Aorta (tissue), 5 donors: Measurements from ENCODE around the gene PRR29. TPM values are rescaled to one million over a fixed set of nuclear protein-coding genes. Genes with fewer than 3 reads are reported as not detected.
A peak's percentile ranks its signal among the peaks of the same experiment; 100 is the strongest.

Experiments used
- ATAC-seq: fragments of 200-7000 bp; cut with Tn5 transposase; one replicate; pipeline ENCODE4 v1.9.1; 2022; ENCODE audit warnings: moderate library complexity; ENCODE audit not compliant: low FRiP score
- DNase-seq, 2 donors: peaks; one replicate each; pipeline ENCODE4 v3.0.0-alpha.2; 2020
- H3K27ac ChIP-seq, 2 donors: one replicate each; pipeline ENCODE4 v1.5.1; 2013; ENCODE audit warnings: low read length in 2 of 2, mild to moderate bottlenecking in 2 of 2, moderate library complexity in 2 of 2, control low read depth in 1 of 2, inconsistent platforms in 1 of 2, low read depth in 1 of 2
- H3K27me3 ChIP-seq, 2 donors: one replicate each; pipeline ENCODE4 v1.6.1; 2013; ENCODE audit warnings: control low read depth in 1 of 2, low read length in 1 of 2, mild to moderate bottlenecking in 1 of 2, moderate library complexity in 1 of 2; ENCODE audit not compliant: insufficient read depth in 2 of 2, control insufficient read depth in 1 of 2
- H3K36me3 ChIP-seq, 2 donors: one replicate each; pipeline ENCODE4 v1.6.1; 2013; ENCODE audit warnings: control low read depth in 1 of 2, low read length in 1 of 2, mild to moderate bottlenecking in 1 of 2; ENCODE audit not compliant: insufficient read depth in 2 of 2, control insufficient read depth in 1 of 2
- H3K4me1 ChIP-seq, 2 donors: one replicate each; pipeline ENCODE4 v1.6.1; 2013; ENCODE audit warnings: low read length in 2 of 2, control low read depth in 1 of 2, mild to moderate bottlenecking in 1 of 2, moderate library complexity in 1 of 2; ENCODE audit not compliant: insufficient read depth in 2 of 2, control insufficient read depth in 1 of 2
- H3K4me3 ChIP-seq, 2 donors: one replicate each; pipeline ENCODE4 v1.5.1; 2013; ENCODE audit warnings: low read length in 2 of 2, control low read depth in 1 of 2, mild to moderate bottlenecking in 1 of 2
- H3K9me3 ChIP-seq: one replicate; pipeline ENCODE4 v1.6.1; 2013; ENCODE audit warnings: mild to moderate bottlenecking, low read length; ENCODE audit not compliant: control insufficient read depth
- WGBS, 2 donors: extraction: QIAGEN DNeasy Blood & Tissue Kit; methylation state at CpG; one replicate each; pipeline ENCODE4 v1.1.7; 2013; 5-methylcytosine and 5-hydroxymethylcytosine counted together
- intact Hi-C, 2 donors: fragments of 100-400 bp; cut with DNase I; formaldehyde crosslinking; loops; one replicate each; pipeline versions ENCODE4 v1.14.2 to v1.15.0; 2022
- polyA plus RNA-seq, 2 donors: library from polyadenylated mRNA; stranded (reverse); fragments of 200-250 nt; gene quantifications; one replicate each; pipeline ENCODE4 v1.2.3, GENCODE V29; 2013
- total RNA-seq, 2 donors: library from RNA; stranded (reverse); fragmentation: NEBNext Ultra II Directional; extraction: Animal tissue kit (Norgen Biotek cat#: 25700); gene quantifications; one replicate each; pipeline ENCODE4 v1.2.1, GENCODE V29; 2021
- donor health status: healthy with polysubstance abuse.
- donor health status: Bipolar disorder and iron deficiency.
- donor health status: DM: no; HTN: no; CAD: no.
- donor health status: DM: no; HTN: no; CAD: no.
- donor health status: DM: yes; HTN: yes; CAD: no.

Gene PRR29
- total and polyA plus RNA-seq, 4 donors, result 0.10 to 0.84 (median 0.62) TPM; not detected in 1

- Histone ChIP-seq H3K27me3 (no peaks in the 10 kb centered on the region), H3K36me3 (no peaks in the 10 kb centered on the region), H3K4me3 (no peak overlapping the region), H3K9me3 (no peaks in the 10 kb centered on the region), H3K4me1 (no peaks in the 10 kb centered on the region), H3K27ac (no peak overlapping the region)
- 85 to 88% methylated on average over 9 of the region's 9 CpGs for WGBS, 2 donors
- DNase-seq (no peak), ATAC-seq (no peak)
- intact Hi-C loops, result no loop called here
Measured at GRCh38 chr17:63960006-63960405, 38.1 kb upstream of the PRR29 start.

- Histone ChIP-seq H3K4me1 (no peaks in the 10 kb centered on the region), H3K27ac (no peak overlapping the region), H3K9me3 (no peaks in the 10 kb centered on the region), H3K36me3 (no peaks in the 10 kb centered on the region), H3K4me3 (no peak overlapping the region), H3K27me3 (no peaks in the 10 kb centered on the region)
- no peak for ATAC-seq
- intact Hi-C loops, result no loop called here
- WGBS, 2 donors, result 84 to 92% methylated on average over 7 of the region's 7 CpGs
- DNase-seq, result no peak
Measured at GRCh38 chr17:63960430-63960829, 37.7 kb upstream of the PRR29 start.

DNA sequence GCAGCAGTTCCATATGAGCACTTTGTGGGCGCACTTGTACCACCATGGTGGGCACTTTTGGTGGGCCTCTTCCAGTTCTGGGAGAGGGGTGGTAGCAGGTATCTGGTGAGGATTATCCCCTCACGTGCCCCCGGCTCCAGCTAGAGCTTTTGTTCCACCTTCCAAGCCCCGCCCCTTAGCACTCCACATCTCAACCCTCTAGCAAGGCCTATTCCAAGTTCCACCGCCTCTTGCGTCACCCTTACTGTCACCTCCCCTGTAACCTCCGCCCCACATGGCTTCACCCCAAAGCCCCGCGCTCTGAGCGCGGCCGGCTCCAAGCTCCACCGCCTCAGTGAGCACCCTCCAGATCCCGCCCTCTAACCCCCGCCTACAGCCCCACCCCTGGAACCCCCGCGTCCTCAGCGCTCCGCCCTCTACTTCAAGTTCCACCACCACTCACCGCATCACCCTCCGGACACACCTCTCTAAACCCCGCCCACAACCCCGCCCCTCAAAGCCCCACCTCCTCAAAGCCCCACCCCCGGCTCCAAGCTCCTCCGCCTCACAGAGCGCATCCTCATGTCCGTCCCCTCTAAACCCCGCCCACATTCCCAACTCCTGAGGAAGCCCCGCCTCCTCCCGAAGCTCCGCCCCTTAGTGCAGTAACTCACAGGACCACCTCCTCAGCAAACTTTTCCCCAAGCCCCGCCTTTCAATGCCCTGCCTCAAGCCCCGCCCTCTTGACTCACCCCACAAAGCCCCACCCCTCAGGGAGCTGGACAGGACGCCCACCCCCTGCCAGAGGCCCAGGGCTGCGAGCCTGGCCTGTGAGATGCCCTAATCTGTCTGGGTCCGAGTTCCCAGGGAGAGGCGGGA lies 36.6 kb upstream of the PRR29 start:
- H3K4me1 ChIP-seq, result no peaks in the 10 kb centered on the region
- H3K36me3 ChIP-seq, result no peaks in the 10 kb centered on the region
- no peak overlapping the region for H3K27ac ChIP-seq
- H3K27me3 ChIP-seq, result no peaks in the 10 kb centered on the region
- DNase-seq (peak; percentile 81 to 90), ATAC-seq (peak; percentile 76)
- 14 to 18% methylated on average over 37 of the region's 37 CpGs for WGBS, 2 donors
- H3K4me3 ChIP-seq, result no peak overlapping the region
- intact Hi-C loops, result no loop called here
- no peaks in the 10 kb centered on the region for H3K9me3 ChIP-seq

GRCh38 chr17:63962298-63962744 lies 35.8 kb upstream of the PRR29 start:
- no peak overlapping the region for H3K27ac ChIP-seq
- no peaks in the 10 kb centered on the region for H3K4me1 ChIP-seq
- H3K9me3 ChIP-seq, result no peaks in the 10 kb centered on the region
- 85 to 86% methylated on average over 10 of the region's 10 CpGs for WGBS, 2 donors
- H3K4me3 ChIP-seq, result no peak overlapping the region
- intact Hi-C loops, result no loop called here
- no peaks in the 10 kb centered on the region for H3K36me3 ChIP-seq
- H3K27me3 ChIP-seq, result no peaks in the 10 kb centered on the region
- ATAC-seq (no peak), DNase-seq (no peak)

- no peaks in the 10 kb centered on the region for H3K27me3 ChIP-seq
- H3K27ac ChIP-seq, result no peak overlapping the region
- ATAC-seq (no peak), DNase-seq (no peak)
- H3K4me1 ChIP-seq, result no peaks in the 10 kb centered on the region
- H3K9me3 ChIP-seq, result no peaks in the 10 kb centered on the region
- H3K4me3 ChIP-seq, result no peak overlapping the region
- no peaks in the 10 kb centered on the region for H3K36me3 ChIP-seq
- intact Hi-C loops, result no loop called here
- WGBS, 2 donors, result 88 to 93% methylated on average over 4 of the region's 4 CpGs
Measured at GRCh38 chr17:63963123-63963522, 35.0 kb upstream of the PRR29 start.

DNA sequence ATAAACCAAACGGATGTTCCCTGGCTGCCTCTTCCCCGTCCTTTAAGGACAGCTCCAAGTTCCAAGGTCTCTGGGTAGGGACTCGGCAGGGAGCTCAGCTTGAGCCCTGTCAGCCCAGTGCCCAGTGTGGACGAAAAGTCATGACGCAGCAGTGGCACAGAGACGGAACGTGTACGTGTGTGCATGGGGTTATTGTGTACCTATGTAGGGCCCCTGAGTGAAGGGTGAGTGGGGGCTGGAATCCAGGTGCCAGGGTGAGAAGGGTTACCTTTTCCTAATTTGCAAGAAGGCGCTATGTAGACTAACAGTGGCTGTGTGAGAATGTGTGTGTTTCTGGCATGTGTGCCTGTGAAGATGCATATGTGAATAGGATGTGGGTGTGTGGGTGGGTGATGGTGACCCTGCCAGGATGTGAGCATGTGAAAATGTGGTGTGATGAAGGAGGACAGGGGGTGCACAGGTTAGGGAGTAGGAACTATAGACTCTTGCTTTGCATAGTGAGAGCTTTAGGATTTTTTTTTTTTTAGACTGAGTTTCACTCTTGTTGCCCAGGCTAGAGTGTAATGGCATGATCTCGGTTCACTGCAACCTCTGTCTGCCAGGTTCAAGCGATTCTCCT lies 31.4 kb upstream of the PRR29 start:
- WGBS, 2 donors, result 80 to 83% methylated on average over 11 of the region's 11 CpGs
- Histone ChIP-seq H3K27me3 (no peaks in the 10 kb centered on the region), H3K4me1 (no peaks in the 10 kb centered on the region), H3K27ac (no peak overlapping the region), H3K36me3 (no peaks in the 10 kb centered on the region), H3K9me3 (no peaks in the 10 kb centered on the region), H3K4me3 (no peak overlapping the region)
- ATAC-seq (no peak), DNase-seq (no peak)
- intact Hi-C loops, result no loop called here

DNA sequence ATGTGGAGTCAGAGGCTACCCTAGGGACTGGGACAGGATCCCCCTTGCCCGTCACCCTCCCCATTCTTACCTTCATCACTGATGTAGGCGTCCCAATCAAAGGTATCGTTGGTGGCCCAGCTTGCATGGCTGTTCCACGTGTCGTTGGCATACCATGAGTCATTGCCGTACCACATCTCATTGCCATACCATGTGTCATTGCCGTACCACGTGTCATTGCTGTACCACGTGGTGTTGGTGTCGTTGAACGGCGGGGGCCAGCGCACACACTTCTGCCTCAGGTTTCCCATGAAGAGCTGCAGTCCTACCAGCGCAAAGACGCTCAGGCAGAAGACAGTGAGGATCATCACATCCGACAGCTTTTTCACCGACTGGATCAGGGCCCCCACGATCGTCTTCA lies 30.2 kb upstream of the PRR29 start:
- Histone ChIP-seq H3K4me1 (no peaks in the 10 kb centered on the region), H3K9me3 (no peaks in the 10 kb centered on the region), H3K27me3 (no peaks in the 10 kb centered on the region), H3K36me3 (no peaks in the 10 kb centered on the region), H3K4me3 (no peak overlapping the region), H3K27ac (no peak overlapping the region)
- 89 to 90% methylated on average over 19 of the region's 19 CpGs for WGBS, 2 donors
- ATAC-seq, result no peak
- DNase-seq, result no peak
- intact Hi-C loops, result no loop called here

DNA sequence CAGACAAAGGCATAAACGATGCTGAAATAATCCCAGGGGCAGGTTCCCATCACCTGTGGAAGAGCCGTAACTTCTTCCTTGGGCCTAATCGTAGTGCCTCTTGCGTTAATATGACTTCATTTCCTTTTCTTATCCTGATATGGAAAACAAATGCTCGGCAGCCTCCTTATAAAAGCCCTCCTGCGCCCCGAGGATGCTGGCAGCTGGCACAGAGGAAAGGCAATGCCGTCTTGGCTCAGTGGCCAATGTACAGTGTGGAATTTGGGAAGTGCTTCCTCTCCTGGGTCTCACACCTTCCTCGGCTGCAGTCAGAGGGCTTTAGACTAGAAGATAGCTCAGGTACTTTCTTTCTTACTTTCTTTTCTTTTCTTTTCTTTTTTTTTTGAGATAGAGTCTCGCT lies 28.9 kb upstream of the PRR29 start:
- Histone ChIP-seq H3K36me3 (no peaks in the 10 kb centered on the region), H3K9me3 (no peaks in the 10 kb centered on the region), H3K4me3 (no peak overlapping the region), H3K27ac (no peak overlapping the region), H3K27me3 (no peaks in the 10 kb centered on the region), H3K4me1 (no peaks in the 10 kb centered on the region)
- DNase-seq, result no peak
- intact Hi-C loops, result no loop called here
- 63 to 65% methylated on average over 10 of the region's 10 CpGs for whole genome bisulfite sequencing, 2 donors
- ATAC-seq, result no peak

DNA sequence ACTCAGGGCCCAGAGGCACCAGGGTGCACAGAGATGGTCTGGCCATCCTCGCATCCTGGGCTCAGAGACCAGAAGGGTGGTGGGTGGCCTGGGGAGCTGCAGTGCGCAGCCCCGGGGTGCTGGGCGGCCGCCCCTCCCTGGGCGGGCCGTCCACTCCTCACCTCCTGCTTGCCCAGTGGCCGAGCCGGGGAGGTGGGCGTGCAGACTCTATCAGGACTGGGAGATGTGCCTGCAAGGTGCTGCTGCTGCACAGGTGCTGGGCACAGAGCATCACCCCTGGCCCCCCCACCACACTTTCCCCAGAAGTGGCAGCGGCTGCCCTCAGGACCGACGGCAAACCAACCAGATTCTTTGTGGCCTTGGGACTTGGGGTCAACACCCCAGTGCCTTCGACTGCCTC lies 25.4 kb upstream of the PRR29 start, which contains the start of gene SCN4A:
TSS of gene SCN4A (minus strand) at position 123 of the 400 bp plus-strand sequence. CDS start at position 46, 77 bp downstream.
- Histone ChIP-seq H3K36me3 (no peaks in the 10 kb centered on the region), H3K27me3 (no peaks in the 10 kb centered on the region), H3K27ac (no peak within 1 kb of the TSS), H3K4me1 (no peaks in the 10 kb centered on the region), H3K9me3 (no peaks in the 10 kb centered on the region), H3K4me3 (no peak within 1 kb of the TSS)
- ATAC-seq (no peak), DNase-seq (no peak)
- intact Hi-C loops, result no loop called here
- WGBS, 2 donors, result 95 to 96% methylated on average over 14 of the region's 14 CpGs
